Measurements from ENCODE around the gene SURF1.

DNA sequence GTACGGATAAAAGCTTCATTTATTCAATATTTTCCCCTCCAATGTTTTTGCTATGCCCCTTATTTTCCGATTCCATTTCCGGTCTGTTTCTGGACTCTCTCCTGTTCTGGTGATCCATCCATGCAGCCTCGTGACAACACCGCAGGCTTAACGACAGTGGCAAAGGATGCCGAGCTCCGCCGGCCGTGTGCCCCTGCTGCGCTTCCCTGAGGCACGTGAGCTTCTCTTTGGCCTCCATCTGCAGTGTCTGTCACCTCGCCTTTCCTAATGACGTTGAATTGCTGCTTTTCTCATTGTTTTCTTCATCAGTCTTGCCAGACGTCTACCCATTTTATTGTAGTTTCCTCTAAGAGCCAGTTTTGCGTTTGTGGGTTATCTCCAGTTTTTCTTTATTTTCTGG is 49.0 kb downstream of the SURF1 start:
- TF ChIP-seq, protein P1, sequence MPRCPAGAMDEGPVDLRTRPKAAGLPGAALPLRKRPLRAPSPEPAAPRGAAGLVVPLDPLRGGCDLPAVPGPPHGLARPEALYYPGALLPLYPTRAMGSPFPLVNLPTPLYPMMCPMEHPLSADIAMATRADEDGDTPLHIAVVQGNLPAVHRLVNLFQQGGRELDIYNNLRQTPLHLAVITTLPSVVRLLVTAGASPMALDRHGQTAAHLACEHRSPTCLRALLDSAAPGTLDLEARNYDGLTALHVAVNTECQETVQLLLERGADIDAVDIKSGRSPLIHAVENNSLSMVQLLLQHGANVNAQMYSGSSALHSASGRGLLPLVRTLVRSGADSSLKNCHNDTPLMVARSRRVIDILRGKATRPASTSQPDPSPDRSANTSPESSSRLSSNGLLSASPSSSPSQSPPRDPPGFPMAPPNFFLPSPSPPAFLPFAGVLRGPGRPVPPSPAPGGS (IDR thresholded peaks at IDR 0.05; ENCODE audit: borderline replicate concordance, insufficient read depth, low read depth, low read length, poor library complexity, severe bottlenecking) = no peak
- TF ChIP-seq ESRRA (IDR thresholded peaks at IDR 0.05; ENCODE audit: low read length) (no peak), EZH2 (IDR thresholded peaks at IDR 0.05; ENCODE audit: borderline replicate concordance, control insufficient read depth, low read depth, low read length) (no peak), CBX3 (IDR thresholded peaks at IDR 0.05; ENCODE audit: borderline replicate concordance, low read depth) (no peak), SIN3A (IDR thresholded peaks at IDR 0.05; ENCODE audit: low read depth, low read length) (no peak), MTA2 (IDR thresholded peaks at IDR 0.05; ENCODE audit: low read depth) (no peak), RAD21 (IDR thresholded peaks at IDR 0.05; ENCODE audit: insufficient read depth, low read depth, low read length) (no peak), MEF2A (IDR thresholded peaks at IDR 0.05; ENCODE audit: insufficient read depth, low read depth, low read length) (no peak), CEBPB (IDR thresholded peaks at IDR 0.05; ENCODE audit: borderline replicate concordance in 1 of 2, low read depth in 2 of 2, low read length in 2 of 2) (no peak)
- TF ChIP-seq, protein P2, sequence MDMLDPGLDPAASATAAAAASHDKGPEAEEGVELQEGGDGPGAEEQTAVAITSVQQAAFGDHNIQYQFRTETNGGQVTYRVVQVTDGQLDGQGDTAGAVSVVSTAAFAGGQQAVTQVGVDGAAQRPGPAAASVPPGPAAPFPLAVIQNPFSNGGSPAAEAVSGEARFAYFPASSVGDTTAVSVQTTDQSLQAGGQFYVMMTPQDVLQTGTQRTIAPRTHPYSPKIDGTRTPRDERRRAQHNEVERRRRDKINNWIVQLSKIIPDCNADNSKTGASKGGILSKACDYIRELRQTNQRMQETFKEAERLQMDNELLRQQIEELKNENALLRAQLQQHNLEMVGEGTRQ (IDR thresholded peaks at IDR 0.05; ENCODE audit: borderline replicate concordance, low read depth, low read length) = no peak
- TF ChIP-seq, protein P3, sequence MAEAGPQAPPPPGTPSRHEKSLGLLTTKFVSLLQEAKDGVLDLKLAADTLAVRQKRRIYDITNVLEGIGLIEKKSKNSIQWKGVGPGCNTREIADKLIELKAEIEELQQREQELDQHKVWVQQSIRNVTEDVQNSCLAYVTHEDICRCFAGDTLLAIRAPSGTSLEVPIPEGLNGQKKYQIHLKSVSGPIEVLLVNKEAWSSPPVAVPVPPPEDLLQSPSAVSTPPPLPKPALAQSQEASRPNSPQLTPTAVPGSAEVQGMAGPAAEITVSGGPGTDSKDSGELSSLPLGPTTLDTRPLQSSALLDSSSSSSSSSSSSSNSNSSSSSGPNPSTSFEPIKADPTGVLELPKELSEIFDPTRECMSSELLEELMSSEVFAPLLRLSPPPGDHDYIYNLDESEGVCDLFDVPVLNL (IDR thresholded peaks at IDR 0.05; ENCODE audit: low read depth, low read length) = no peak
- TF ChIP-seq, protein P4, sequence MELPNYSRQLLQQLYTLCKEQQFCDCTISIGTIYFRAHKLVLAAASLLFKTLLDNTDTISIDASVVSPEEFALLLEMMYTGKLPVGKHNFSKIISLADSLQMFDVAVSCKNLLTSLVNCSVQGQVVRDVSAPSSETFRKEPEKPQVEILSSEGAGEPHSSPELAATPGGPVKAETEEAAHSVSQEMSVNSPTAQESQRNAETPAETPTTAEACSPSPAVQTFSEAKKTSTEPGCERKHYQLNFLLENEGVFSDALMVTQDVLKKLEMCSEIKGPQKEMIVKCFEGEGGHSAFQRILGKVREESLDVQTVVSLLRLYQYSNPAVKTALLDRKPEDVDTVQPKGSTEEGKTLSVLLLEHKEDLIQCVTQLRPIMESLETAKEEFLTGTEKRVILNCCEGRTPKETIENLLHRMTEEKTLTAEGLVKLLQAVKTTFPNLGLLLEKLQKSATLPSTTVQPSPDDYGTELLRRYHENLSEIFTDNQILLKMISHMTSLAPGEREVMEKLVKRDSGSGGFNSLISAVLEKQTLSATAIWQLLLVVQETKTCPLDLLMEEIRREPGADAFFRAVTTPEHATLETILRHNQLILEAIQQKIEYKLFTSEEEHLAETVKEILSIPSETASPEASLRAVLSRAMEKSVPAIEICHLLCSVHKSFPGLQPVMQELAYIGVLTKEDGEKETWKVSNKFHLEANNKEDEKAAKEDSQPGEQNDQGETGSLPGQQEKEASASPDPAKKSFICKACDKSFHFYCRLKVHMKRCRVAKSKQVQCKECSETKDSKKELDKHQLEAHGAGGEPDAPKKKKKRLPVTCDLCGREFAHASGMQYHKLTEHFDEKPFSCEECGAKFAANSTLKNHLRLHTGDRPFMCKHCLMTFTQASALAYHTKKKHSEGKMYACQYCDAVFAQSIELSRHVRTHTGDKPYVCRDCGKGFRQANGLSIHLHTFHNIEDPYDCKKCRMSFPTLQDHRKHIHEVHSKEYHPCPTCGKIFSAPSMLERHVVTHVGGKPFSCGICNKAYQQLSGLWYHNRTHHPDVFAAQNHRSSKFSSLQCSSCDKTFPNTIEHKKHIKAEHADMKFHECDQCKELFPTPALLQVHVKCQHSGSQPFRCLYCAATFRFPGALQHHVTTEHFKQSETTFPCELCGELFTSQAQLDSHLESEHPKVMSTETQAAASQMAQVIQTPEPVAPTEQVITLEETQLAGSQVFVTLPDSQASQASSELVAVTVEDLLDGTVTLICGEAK (IDR thresholded peaks at IDR 0.05; ENCODE audit: borderline replicate concordance) = no peak
- TF ChIP-seq, protein P5, sequence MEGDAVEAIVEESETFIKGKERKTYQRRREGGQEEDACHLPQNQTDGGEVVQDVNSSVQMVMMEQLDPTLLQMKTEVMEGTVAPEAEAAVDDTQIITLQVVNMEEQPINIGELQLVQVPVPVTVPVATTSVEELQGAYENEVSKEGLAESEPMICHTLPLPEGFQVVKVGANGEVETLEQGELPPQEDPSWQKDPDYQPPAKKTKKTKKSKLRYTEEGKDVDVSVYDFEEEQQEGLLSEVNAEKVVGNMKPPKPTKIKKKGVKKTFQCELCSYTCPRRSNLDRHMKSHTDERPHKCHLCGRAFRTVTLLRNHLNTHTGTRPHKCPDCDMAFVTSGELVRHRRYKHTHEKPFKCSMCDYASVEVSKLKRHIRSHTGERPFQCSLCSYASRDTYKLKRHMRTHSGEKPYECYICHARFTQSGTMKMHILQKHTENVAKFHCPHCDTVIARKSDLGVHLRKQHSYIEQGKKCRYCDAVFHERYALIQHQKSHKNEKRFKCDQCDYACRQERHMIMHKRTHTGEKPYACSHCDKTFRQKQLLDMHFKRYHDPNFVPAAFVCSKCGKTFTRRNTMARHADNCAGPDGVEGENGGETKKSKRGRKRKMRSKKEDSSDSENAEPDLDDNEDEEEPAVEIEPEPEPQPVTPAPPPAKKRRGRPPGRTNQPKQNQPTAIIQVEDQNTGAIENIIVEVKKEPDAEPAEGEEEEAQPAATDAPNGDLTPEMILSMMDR (IDR thresholded peaks at IDR 0.05 in 2 of 3, conservative IDR thresholded peaks at IDR 0.05 in 1 of 3; ENCODE audit: control insufficient read depth in 2 of 3, extremely low read depth in 1 of 3, insufficient read depth in 1 of 3, low read depth in 3 of 3, low read length in 3 of 3) = no peak
- TF ChIP-seq, protein P6, sequence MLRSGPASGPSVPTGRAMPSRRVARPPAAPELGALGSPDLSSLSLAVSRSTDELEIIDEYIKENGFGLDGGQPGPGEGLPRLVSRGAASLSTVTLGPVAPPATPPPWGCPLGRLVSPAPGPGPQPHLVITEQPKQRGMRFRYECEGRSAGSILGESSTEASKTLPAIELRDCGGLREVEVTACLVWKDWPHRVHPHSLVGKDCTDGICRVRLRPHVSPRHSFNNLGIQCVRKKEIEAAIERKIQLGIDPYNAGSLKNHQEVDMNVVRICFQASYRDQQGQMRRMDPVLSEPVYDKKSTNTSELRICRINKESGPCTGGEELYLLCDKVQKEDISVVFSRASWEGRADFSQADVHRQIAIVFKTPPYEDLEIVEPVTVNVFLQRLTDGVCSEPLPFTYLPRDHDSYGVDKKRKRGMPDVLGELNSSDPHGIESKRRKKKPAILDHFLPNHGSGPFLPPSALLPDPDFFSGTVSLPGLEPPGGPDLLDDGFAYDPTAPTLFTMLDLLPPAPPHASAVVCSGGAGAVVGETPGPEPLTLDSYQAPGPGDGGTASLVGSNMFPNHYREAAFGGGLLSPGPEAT (IDR thresholded peaks at IDR 0.05; ENCODE audit: low read depth) = no peak
